ENCODE results near the gene GPR68. TPM values are rescaled to one million over a fixed set of nuclear protein-coding genes. Genes with fewer than 3 reads are reported as not detected.

GPR68 gene
- total RNA-seq, 1 donor from 2014 or later: 4.9 TPM

DNA sequence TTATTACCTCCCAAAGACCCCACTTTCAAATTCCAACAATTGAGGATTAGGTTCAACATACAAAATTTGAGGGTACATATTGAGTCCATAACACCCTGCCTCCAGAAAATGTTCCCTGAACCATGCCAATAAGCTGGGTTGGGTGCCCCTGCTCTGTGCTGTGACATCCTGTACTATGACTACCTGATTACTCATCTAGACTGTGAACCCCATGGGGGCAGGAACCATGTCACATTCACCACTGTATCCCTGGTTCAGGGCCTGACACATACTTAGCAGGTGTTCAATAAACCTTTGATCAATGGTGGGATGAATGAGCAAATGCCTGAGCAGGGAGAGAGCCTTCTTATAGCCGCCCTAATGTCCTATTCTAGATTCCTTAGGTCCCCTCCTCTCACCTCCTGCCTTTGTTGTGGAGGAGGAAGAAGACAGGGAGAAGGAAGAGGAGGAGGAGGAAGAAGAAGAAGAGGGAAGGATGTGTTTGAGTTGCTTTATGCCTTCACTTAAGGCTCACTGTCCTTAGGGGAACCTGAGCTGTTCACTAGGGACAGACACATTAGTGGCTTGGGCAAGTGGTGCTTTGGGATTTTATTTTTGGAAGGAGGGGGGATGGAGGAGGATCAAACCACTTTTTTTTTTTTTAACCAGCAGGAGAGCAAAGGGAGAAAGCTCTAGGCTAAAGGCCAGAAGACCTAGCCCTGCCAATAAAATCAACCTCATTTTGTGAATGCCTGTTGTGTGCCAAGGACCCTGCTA lies 21.3 kb downstream of the GPR68 start:
- DNase-seq: peak; percentile 59
- Mint-ChIP-seq H3K9me3 (peaks cover 16% of the 10 kb centered on the region), H3K4me3 (no peak overlapping the region), H3K36me3 (ENCODE audit: low read depth) (peaks cover 65% of the 10 kb centered on the region), H3K27me3 (no peaks in the 10 kb centered on the region), H3K27ac (peak overlapping the region; percentile 72), H3K4me1 (peaks cover 73% of the 10 kb centered on the region)
- intact Hi-C loops (cut with micrococcal nuclease): no loop called here

DNA sequence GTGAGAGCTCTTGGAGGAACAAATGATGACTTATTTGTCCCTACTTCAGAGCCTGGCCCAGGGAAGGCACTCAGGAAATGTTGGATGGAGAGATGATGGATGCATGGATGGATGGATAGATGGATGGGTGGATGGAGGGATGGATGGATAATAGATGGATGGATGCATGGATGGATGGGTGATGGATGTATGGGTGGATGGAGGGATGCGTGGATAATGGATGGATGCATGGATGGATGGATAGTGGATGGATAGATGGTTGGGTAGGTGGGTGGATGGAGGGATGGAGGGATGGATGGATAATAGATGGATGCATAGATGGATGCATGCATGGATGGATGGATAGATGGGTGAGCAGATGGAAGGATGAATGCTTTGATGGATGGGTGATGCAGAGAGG lies 23.2 kb downstream of the GPR68 start:
- no peak overlapping the region for H3K4me3 Mint-ChIP-seq

DNA sequence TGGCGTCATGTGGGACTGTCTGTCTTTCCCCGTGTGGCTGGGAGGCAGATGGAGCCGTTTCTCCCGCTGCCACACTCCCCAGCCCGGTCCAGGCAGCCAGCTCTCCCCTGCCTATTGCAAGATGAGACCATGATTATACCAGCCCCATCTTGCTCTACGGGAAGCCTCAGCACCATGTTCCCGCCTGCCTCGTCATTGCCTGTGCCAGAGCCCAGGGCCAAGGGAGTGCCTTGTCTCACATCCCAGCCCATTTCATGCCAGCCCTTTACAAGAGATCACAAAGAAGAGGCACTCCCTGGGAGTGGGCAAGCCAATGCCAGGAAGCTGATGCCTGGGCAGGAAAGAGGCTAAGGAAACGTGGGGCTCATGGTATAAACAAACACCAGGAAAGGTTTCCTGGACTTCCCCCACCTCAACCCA lies 23.9 kb downstream of the GPR68 start:
- no peak overlapping the region for H3K27ac Mint-ChIP-seq
- intact Hi-C loops (cut with micrococcal nuclease): no loop called here
- peaks cover 16% of the 10 kb centered on the region for H3K9me3 Mint-ChIP-seq
- H3K4me3 Mint-ChIP-seq: no peak overlapping the region
- no peaks in the 10 kb centered on the region for H3K27me3 Mint-ChIP-seq
- peaks cover 76% of the 10 kb centered on the region for H3K36me3 Mint-ChIP-seq (ENCODE audit: low read depth)
- DNase-seq: no peak
- H3K4me1 Mint-ChIP-seq: peaks cover 56% of the 10 kb centered on the region

More for the DNA sequence above, 23.2 kb downstream of the GPR68 start:
- Mint-ChIP-seq H3K36me3 (ENCODE audit: low read depth) (peaks cover 71% of the 10 kb centered on the region), H3K9me3 (peaks cover 16% of the 10 kb centered on the region), H3K4me1 (peaks cover 60% of the 10 kb centered on the region), H3K27ac (peak overlapping the region; percentile 6), H3K27me3 (no peaks in the 10 kb centered on the region)
- intact Hi-C loops (cut with micrococcal nuclease): no loop called here
- DNase-seq: no peak

DNA sequence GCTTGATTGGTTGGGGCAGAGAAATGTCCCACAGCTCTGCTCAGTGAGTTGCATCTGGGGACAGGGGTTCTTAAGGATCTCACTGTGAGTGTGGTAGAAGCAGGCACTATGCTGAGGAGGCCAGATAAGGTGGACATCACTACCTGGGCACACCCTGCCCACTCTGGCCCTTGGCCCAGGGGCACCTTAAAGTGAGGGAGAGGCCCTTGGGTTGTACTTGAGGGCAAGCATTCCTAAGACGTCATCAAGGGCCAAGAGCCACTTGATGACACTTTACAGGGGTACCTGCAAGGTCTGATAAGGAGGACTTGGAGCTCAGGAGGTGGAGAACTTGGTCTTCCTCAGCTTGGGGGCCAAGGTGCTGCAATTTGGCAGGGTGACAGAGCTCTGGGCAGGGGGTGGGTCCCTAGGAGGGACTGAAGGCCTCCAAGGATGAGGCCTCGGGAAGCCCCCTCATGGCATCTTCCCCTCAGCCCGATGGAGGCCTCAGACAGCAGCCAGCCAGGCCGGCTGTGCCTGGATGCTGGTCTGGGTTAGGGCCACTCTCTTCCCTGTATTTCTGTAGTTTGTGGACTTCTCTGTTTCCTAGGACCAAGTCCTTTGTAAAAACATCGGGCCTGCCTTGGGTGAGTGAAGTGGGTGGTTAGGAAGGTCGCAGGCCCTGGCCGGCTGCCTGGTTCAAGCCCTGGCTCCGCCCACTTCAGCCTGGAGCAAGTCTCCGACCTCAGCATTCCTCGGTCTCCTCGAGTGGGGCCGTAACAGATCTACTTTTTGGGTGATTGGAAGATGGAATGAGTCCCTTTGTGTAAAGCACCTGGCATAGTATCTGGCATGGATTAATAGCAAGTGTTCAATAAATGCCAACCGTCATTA lies 24.8 kb downstream of the GPR68 start:
- H3K27ac Mint-ChIP-seq: peak overlapping the region; percentile 28
- H3K4me3 Mint-ChIP-seq: no peak overlapping the region
- no peaks in the 10 kb centered on the region for H3K27me3 Mint-ChIP-seq
- no peak for DNase-seq
- H3K9me3 Mint-ChIP-seq: peaks cover 16% of the 10 kb centered on the region
- intact Hi-C loops (cut with micrococcal nuclease): no loop called here
- peaks cover 71% of the 10 kb centered on the region for H3K36me3 Mint-ChIP-seq (ENCODE audit: low read depth)
- peaks cover 47% of the 10 kb centered on the region for H3K4me1 Mint-ChIP-seq

DNA sequence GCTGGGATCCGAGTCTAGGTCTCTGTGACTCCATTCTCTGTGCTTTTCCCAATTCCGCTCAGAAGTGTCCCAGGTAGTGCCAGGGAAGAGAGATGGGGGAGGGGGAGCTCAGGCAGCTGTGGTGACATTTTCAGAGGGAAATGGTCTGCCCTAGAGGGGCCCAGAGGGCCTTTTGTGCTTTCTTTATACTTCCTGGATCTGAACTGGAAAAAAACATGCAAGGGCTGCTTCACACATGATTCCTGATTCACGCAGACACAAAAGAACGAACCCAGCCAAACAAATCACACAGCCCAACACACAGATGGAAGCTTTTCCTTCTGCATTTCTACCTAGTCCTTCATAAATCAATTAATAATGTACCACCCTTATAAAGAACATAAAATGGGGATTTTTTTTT lies 26.5 kb downstream of the GPR68 start:
- Mint-ChIP-seq H3K36me3 (ENCODE audit: low read depth) (peaks cover 64% of the 10 kb centered on the region), H3K27me3 (no peaks in the 10 kb centered on the region), H3K4me3 (no peak overlapping the region), H3K27ac (peak overlapping the region; percentile 45), H3K9me3 (peaks cover 11% of the 10 kb centered on the region), H3K4me1 (peaks cover 39% of the 10 kb centered on the region)
- no peak for DNase-seq
- intact Hi-C loops (cut with micrococcal nuclease): no loop called here

DNA sequence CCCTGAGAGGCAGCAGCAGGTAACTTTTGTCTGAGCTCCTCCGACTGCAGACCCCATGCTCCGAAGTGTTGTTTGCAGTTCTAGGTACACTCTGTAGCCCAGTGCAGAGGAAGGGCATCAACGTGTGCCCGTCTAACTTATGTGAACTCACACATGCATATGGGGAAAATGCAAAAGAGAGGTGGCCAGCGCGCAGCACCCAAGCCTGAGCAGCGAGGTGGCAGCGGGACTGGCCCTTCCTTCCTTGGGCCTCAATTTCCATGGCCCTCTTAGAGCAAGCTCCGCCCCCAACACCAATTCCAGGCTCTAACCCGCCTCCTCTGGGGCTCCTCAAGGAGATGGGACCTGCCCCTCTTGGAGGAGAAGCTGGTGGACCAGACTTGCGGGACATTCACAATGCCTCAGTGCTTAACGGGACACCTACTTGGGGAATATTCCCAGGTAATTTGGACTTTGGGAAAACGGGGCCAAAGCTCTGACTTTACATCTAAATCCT lies 27.7 kb downstream of the GPR68 start:
- H3K4me1 Mint-ChIP-seq: peaks cover 28% of the 10 kb centered on the region
- no peaks in the 10 kb centered on the region for H3K27me3 Mint-ChIP-seq
- H3K27ac Mint-ChIP-seq: no peak overlapping the region
- H3K36me3 Mint-ChIP-seq (ENCODE audit: low read depth): peaks cover 54% of the 10 kb centered on the region
- no peak overlapping the region for H3K4me3 Mint-ChIP-seq
- intact Hi-C loops (cut with micrococcal nuclease): no loop called here
- DNase-seq: no peak
- H3K9me3 Mint-ChIP-seq: peaks cover 8% of the 10 kb centered on the region

DNA sequence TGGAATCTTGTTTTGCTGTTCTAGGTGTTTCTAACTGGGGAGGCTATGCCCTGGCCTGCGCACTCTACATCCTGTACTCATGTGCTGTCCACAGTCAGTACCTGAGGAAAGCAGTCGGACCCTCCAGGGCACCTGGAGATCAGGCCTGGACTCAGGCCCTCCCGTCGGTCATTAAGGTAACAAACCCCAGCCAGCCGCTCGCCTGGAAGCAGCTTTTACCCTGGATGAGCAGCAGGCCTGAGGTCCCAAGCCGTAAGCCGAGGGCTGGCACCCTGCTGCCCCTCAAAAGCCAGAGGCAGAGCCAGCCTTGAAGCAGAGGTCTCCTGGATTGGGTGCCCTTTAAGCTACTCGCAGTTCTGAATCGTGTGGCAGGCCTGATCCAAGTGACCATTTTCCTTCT lies 29.1 kb downstream of the GPR68 start:
- Mint-ChIP-seq H3K4me1 (peaks cover 21% of the 10 kb centered on the region), H3K9me3 (no peaks in the 10 kb centered on the region), H3K27ac (no peak overlapping the region), H3K36me3 (ENCODE audit: low read depth) (peaks cover 51% of the 10 kb centered on the region), H3K27me3 (no peaks in the 10 kb centered on the region), H3K4me3 (no peak overlapping the region)
- DNase-seq: no peak
- intact Hi-C loops (cut with micrococcal nuclease): no loop called here

DNA sequence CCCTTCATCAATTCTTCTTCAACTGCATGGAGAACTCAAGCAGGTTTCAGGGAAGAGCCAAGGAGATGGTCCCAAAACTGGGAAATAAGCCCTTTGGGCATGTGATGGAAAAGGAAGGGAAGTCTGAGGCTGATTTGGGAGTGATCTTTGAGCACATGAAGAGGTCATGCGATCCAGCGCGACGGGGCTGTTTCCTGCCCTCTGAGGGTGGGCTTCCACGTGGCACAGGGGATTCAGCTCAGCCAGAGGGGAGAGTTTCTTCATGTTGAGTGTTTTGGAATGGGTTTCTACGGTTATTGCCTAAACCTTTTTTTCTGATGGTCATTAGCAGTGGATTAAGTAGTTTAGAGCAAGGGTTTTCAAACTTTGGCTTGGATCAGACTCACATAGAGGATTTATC lies 30.2 kb downstream of the GPR68 start:
- no peak overlapping the region for H3K4me3 Mint-ChIP-seq
- H3K36me3 Mint-ChIP-seq (ENCODE audit: low read depth): peaks cover 53% of the 10 kb centered on the region
- DNase-seq: no peak
- no peaks in the 10 kb centered on the region for H3K27me3 Mint-ChIP-seq
- peaks cover 14% of the 10 kb centered on the region for H3K4me1 Mint-ChIP-seq
- no peaks in the 10 kb centered on the region for H3K9me3 Mint-ChIP-seq
- intact Hi-C loops (cut with micrococcal nuclease): no loop called here
- H3K27ac Mint-ChIP-seq: no peak overlapping the region

DNA sequence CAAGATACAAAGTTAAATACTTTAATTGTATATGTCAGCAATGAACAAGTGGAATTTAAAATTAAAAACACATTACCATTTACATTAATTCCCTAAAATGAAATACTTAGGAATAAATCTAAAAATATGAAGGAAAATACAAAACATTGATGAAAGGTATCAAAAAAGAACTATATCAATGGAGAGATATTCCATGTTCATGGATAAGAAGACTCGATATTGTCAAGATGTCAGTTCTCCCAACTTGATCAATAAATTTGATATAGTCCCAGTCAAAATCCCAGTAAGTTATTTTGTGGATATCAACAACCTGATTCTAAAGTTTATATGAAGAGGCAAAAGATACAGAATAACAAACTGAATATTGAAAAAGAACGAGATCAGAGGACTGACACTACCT lies 33.5 kb downstream of the GPR68 start:
- no peak for DNase-seq
- intact Hi-C loops (cut with micrococcal nuclease): no loop called here
- H3K27me3 Mint-ChIP-seq: no peaks in the 10 kb centered on the region
- H3K4me3 Mint-ChIP-seq: no peak overlapping the region
- no peak overlapping the region for H3K27ac Mint-ChIP-seq
- peaks cover 19% of the 10 kb centered on the region for H3K4me1 Mint-ChIP-seq
- H3K36me3 Mint-ChIP-seq (ENCODE audit: low read depth): peaks cover 60% of the 10 kb centered on the region
- H3K9me3 Mint-ChIP-seq: no peaks in the 10 kb centered on the region

DNA sequence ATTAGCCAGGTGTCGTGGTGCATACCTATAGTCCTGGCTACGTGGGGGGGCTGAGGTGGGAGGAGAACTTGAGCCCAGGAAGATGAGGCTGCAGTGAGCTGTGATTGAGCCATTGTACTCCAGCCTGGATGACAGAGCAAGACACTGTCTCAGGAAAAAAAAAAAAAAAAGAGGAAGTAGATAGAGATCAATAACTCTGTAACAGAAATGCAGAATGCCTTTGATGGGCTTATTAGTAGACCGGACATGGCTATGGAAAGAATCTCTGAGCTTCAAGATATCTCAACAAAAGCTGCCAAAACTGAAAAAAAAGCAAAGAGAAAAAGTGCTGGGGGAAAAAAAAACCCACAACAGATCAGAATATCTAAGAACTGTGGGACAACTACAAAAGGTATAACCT lies 37.5 kb downstream of the GPR68 start:
- Mint-ChIP-seq H3K27ac (peak overlapping the region; percentile 34), H3K4me3 (peak overlapping the region; percentile 37), H3K27me3 (no peaks in the 10 kb centered on the region), H3K36me3 (ENCODE audit: low read depth) (peaks cover 73% of the 10 kb centered on the region), H3K9me3 (no peaks in the 10 kb centered on the region), H3K4me1 (peaks cover 39% of the 10 kb centered on the region)
- intact Hi-C loops (cut with micrococcal nuclease): loop anchor here (2.0 kb wide), 1 partner anchor 22 kb away; no protein-coding TSS in a partner anchor
- DNase-seq: no peak

DNA sequence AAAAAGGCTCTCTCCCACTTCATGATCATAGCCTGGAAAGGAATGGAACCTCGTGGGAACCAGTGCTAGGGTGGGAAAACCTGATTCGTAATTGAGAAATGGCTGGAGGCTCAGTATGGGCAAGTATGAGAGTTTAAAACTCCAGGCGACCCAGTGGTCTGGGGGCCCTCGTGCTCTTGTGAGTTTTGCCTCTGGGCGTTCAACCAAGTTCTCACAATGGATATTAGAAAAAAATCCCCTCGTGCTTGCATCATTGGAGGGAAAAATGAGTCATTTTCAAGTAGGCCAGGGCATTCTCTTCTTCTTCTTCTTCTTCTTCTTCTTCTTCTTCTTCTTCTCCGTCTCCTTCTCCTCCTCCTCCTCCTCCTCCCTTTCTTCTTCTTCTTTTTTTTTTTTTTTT lies 39.0 kb downstream of the GPR68 start:
- no peak overlapping the region for H3K4me3 Mint-ChIP-seq
- peaks cover 46% of the 10 kb centered on the region for H3K4me1 Mint-ChIP-seq
- H3K9me3 Mint-ChIP-seq: no peaks in the 10 kb centered on the region
- no peak for DNase-seq
- intact Hi-C loops (cut with micrococcal nuclease): no loop called here
- peaks cover 71% of the 10 kb centered on the region for H3K36me3 Mint-ChIP-seq (ENCODE audit: low read depth)
- peak overlapping the region; percentile 30 for H3K27ac Mint-ChIP-seq
- H3K27me3 Mint-ChIP-seq: no peaks in the 10 kb centered on the region

DNA sequence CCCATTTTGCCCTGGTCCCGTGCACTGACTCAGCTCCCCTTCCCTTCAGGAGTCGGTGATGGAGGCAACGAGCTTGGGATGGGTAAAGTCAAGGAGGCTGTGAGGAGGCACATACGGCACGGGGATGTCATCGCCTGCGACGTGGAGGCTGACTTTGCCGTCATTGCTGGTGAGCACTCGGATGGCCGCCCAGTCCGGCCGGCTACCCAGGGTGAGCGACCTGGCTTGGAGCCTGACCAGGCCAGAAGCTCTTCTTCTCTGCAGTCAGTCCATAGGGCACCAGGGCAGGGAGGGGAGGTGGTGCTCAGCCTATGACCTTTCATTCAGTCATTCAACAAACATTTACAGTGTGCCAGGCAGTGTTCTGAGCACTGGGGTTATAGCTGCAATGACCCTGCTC lies 39.8 kb downstream of the GPR68 start:
- Mint-ChIP-seq H3K36me3 (ENCODE audit: low read depth) (peaks cover 71% of the 10 kb centered on the region), H3K4me1 (peaks cover 47% of the 10 kb centered on the region), H3K9me3 (no peaks in the 10 kb centered on the region), H3K27me3 (no peaks in the 10 kb centered on the region), H3K27ac (peak overlapping the region; percentile 30), H3K4me3 (no peak overlapping the region)
- no peak for DNase-seq
- intact Hi-C loops (cut with micrococcal nuclease): no loop called here

DNA sequence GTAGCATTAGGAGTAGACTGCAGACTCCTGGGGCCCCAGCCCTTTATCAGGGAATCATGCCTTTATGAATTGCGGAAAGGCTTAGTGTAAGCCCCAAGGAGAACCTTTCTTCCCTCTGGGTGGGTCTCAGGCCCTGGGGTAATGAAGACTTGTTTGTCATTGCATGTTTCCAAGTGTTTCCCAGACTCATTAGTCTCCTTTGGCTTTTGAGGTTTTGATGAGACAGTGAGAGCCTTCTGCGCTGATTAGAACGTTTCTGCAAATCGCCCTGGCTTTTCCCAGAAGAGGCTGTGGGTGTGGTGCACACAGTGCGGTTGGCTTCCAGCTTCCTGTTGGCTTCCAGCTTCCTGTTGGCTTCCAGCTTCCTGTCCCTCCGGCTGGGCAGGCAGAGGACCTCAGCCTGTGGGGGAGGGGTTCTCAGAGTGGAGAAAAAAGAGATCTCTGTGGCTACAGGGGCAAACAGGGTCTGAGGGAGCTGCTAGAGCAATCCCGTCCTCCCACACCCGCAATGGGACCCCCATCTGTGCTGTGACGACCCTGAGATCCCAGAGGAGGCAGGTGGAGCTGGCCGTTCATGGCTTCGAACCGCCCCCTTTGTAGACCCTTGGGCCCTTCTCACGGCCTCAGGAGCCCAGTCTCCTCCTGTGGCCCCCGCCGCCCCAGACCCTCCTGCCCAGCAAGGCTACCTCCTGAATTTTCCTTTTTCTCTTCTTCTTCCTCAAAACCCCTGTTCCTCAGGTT lies 42.1 kb downstream of the GPR68 start:
- no peaks in the 10 kb centered on the region for H3K9me3 Mint-ChIP-seq
- peak overlapping the region; percentile 75 for H3K27ac Mint-ChIP-seq
- intact Hi-C loops (cut with micrococcal nuclease): no loop called here
- no peaks in the 10 kb centered on the region for H3K27me3 Mint-ChIP-seq
- H3K36me3 Mint-ChIP-seq (ENCODE audit: low read depth): peaks cover 72% of the 10 kb centered on the region
- peak; percentile 78 for DNase-seq
- peaks cover 60% of the 10 kb centered on the region for H3K4me1 Mint-ChIP-seq
- peak overlapping the region; percentile 44 for H3K4me3 Mint-ChIP-seq

Data from activated CD4-positive, alpha-beta T cell treated with anti-CD3 and anti-CD28 coated beads, Interleukin-2, amount 10 ng/mL, durations not matched to agents 24 days and 14 days (primary cell).